GM23338 (cell line): Measurements from ENCODE around the gene TRHDE. TPM values are rescaled to one million over a fixed set of nuclear protein-coding genes. Genes with fewer than 3 reads are reported as not detected.

Experiments
- ATAC-seq: fragments of 200-7000 bp; cut with Tn5 transposase; 3 replicates; pipeline ENCODE4 v1.9.1; 2020
- DNase-seq: peaks from one replicate; pipeline ENCODE4 v3.0.0-alpha.2; 2015; ENCODE audit warnings: low spot score
- H2AFZ ChIP-seq: fragments of 200-600 bp; sonication (generic); 2 replicates; pipeline ENCODE4 v1.8.0; 2016; ENCODE audit warnings: antibody characterized with exemption, mild to moderate bottlenecking, moderate library complexity
- H3F3A ChIP-seq: fragments of 200-600 bp; sonication (generic); replicated peaks from 2 replicates; pipeline ENCODE4 v1.8.0; 2017; ENCODE audit warnings: antibody characterized with exemption, mixed run types, low read depth
- H3K27ac ChIP-seq: fragments of 200-600 bp; sonication (generic); 2 replicates; pipeline ENCODE4 v1.6.1; 2016; ENCODE audit warnings: low read depth
- H3K27me3 ChIP-seq: fragments of 200-600 bp; sonication (generic); 2 replicates; pipeline ENCODE4 v1.8.0; 2016; ENCODE audit warnings: mild to moderate bottlenecking, mixed run types, moderate library complexity; ENCODE audit not compliant: insufficient read depth
- H3K36me3 ChIP-seq: fragments of 200-600 bp; sonication (generic); 2 replicates; pipeline ENCODE4 v1.8.0; 2016; ENCODE audit warnings: mild to moderate bottlenecking; ENCODE audit not compliant: insufficient read depth
- H3K4me1 ChIP-seq: fragments of 200-600 bp; sonication (generic); 2 replicates; pipeline ENCODE4 v1.8.0; 2016; ENCODE audit warnings: mild to moderate bottlenecking, moderate library complexity; ENCODE audit not compliant: insufficient read depth
- H3K4me2 ChIP-seq: fragments of 200-600 bp; sonication (generic); 2 replicates; pipeline ENCODE4 v1.7.1; 2017; ENCODE audit warnings: mixed run types
- H3K4me3 ChIP-seq: fragments of 200-600 bp; sonication (generic); 2 replicates; pipeline ENCODE4 v1.6.1; 2016; ENCODE audit warnings: mixed run types
- H3K79me2 ChIP-seq: fragments of 200-600 bp; sonication (generic); replicated peaks from 2 replicates; pipeline ENCODE4 v1.8.0; 2017; ENCODE audit warnings: mild to moderate bottlenecking; ENCODE audit not compliant: insufficient read depth
- H3K9me2 ChIP-seq: fragments of 200-600 bp; sonication (generic); 2 replicates; pipeline ENCODE4 v1.8.0; 2017; ENCODE audit not compliant: insufficient read depth
- H4K20me1 ChIP-seq: fragments of 200-600 bp; sonication (generic); replicated peaks from 2 replicates; pipeline ENCODE4 v1.8.0; 2017; ENCODE audit warnings: mild to moderate bottlenecking; ENCODE audit not compliant: insufficient read depth
- H3K27ac Mint-ChIP-seq: 2 replicates; pipeline ENCODE4 v1.8.0; 2020; ENCODE audit warnings: inconsistent platforms, mild to moderate bottlenecking, moderate library complexity, mixed read lengths
- H3K27me3 Mint-ChIP-seq: 3 replicates; pipeline ENCODE4 v1.8.0; 2022; ENCODE audit warnings: low read depth, mild to moderate bottlenecking, moderate library complexity, mixed read lengths, inconsistent platforms; ENCODE audit not compliant: insufficient read depth, poor library complexity
- H3K36me3 Mint-ChIP-seq: 3 replicates; pipeline ENCODE4 v1.8.0; 2021; ENCODE audit warnings: low read depth, mild to moderate bottlenecking, inconsistent platforms, moderate library complexity, mixed read lengths
- H3K4me1 Mint-ChIP-seq: 3 replicates; pipeline ENCODE4 v1.8.0; 2020; ENCODE audit warnings: mild to moderate bottlenecking, inconsistent platforms, mixed read lengths
- H3K4me3 Mint-ChIP-seq: 3 replicates; pipeline ENCODE4 v1.8.0; 2021; ENCODE audit warnings: moderate library complexity, mild to moderate bottlenecking, inconsistent platforms, mixed read lengths
- H3K9me3 Mint-ChIP-seq: 3 replicates; pipeline ENCODE4 v1.8.0; 2020; ENCODE audit warnings: moderate library complexity, mild to moderate bottlenecking, inconsistent platforms, mixed read lengths
- CREB1 ChIP-seq: fragments of 250-450 bp; sonication (Bioruptor Pico); IDR thresholded peaks from 2 replicates; pipeline ENCODE4 v1.5.0; 2020; ENCODE audit warnings: low read depth, mild to moderate bottlenecking, moderate library complexity
- CTCF ChIP-seq, 2 experiments: fragments of 200-600 bp in 1 of 2; sonication (generic) in 1 of 2; conservative IDR thresholded peaks; 2 replicates each; pipeline versions ENCODE4 v1.5.1 to v1.6.1; 2016 to 2017; ENCODE audit warnings: antibody characterized with exemption in 2 of 2, low read depth in 2 of 2, mild to moderate bottlenecking in 2 of 2, moderate library complexity in 1 of 2
- ETS1 ChIP-seq: IDR thresholded peaks from 2 replicates; pipeline ENCODE4 v1.6.1; 2016; ENCODE audit warnings: antibody characterized with exemption
- EZH2 ChIP-seq: fragments of 200-600 bp; sonication (generic); IDR thresholded peaks from one replicate; pipeline ENCODE4 v1.8.0; 2017; ENCODE audit warnings: antibody characterized with exemption, mild to moderate bottlenecking, low read depth; ENCODE audit not compliant: unreplicated experiment
- EZH2phosphoT487 ChIP-seq: fragments of 200-600 bp; sonication (generic); IDR thresholded peaks from one replicate; pipeline ENCODE4 v1.8.1; 2018; ENCODE audit warnings: antibody characterized with exemption; ENCODE audit not compliant: unreplicated experiment
- JUNB ChIP-seq: IDR thresholded peaks from one replicate; pipeline ENCODE4 v1.6.1; 2016; ENCODE audit warnings: antibody characterized with exemption; ENCODE audit not compliant: unreplicated experiment
- NANOG ChIP-seq: IDR thresholded peaks from 2 replicates; pipeline ENCODE4 v1.6.1; 2016; ENCODE audit warnings: antibody characterized with exemption, borderline replicate concordance
- POLR2AphosphoS5 ChIP-seq: IDR thresholded peaks from 2 replicates; pipeline ENCODE4 v1.6.1; 2016; ENCODE audit warnings: antibody characterized with exemption, low read depth
- STAT1 ChIP-seq: IDR thresholded peaks from one replicate; pipeline ENCODE4 v1.6.1; 2016; ENCODE audit warnings: antibody characterized with exemption; ENCODE audit not compliant: unreplicated experiment
- ZNF331 ChIP-seq: fragments of 250-450 bp; sonication (Bioruptor Pico); IDR thresholded peaks from 2 replicates; pipeline ENCODE4 v1.5.0; 2020; ENCODE audit warnings: low read depth, mild to moderate bottlenecking, moderate library complexity
- ZNF462 ChIP-seq: fragments of 250-450 bp; sonication (Bioruptor Pico); IDR thresholded peaks from 2 replicates; pipeline ENCODE4 v1.5.0; 2020; ENCODE audit warnings: mild to moderate bottlenecking, moderate library complexity
- polyA plus RNA-seq: library from polyadenylated mRNA; unstranded; fragments of >200 nt; fragmentation: Nextera tagmentation; extraction: Ambion mirVana; gene quantifications from 2 replicates; pipeline ENCODE4 v1.2.1, GENCODE V29; 2016
- total RNA-seq: library from RNA; depleted of rRNA; stranded (reverse); fragments of >200 nt; shearing (Covaris generic); gene quantifications from 2 replicates; pipeline ENCODE4 v1.2.3, GENCODE V29; 2014

The TRHDE gene
- total and polyA plus RNA-seq, 2 experiments from 2014 or later, result 1.3 to 7.7 TPM

DNA sequence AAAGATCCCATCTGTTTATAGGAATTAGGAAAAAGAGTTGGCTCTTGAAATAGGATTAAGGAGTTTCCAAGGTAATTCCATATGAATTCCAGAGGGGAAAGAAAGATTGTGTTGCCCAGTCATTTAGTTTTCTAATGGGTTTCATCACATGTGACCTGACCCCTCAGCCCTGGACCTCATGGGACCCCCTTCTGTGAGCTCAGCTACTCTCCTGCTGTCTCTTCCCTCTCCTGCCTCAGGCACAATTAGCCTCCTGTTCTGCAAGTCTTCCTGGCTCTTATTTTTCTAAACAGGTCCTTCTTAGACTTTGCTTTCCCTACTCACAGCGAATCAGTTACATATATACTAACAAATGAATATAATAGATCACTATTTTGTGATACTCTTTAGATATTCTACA is 237.7 kb downstream of the TRHDE start:
- H3K36me3 Mint-ChIP-seq, result no peaks in the 10 kb centered on the region
- Histone ChIP-seq H3K4me1 (peaks cover 3% of the 10 kb centered on the region), H4K20me1 (no peaks in the 10 kb centered on the region), H3K79me2 (no peaks in the 10 kb centered on the region), H3K4me3 (no peak overlapping the region), H3K4me2 (no peak overlapping the region), H3K27me3 (no peaks in the 10 kb centered on the region), H2AFZ (no peak overlapping the region), H3K36me3 (no peaks in the 10 kb centered on the region), H3K9me2 (peaks cover 24% of the 10 kb centered on the region), H3F3A (no peaks in the 10 kb centered on the region), H3K27ac (no peak overlapping the region)
- 0 out of 3 replicates have a peak, but pooled peaks cover 4% of the 10 kb centered on the region for H3K4me1 Mint-ChIP-seq
- no peak overlapping the region for H3K27ac Mint-ChIP-seq
- H3K27me3 Mint-ChIP-seq, result peaks cover 2% of the 10 kb centered on the region
- TF ChIP-seq ZNF331 (CRISPR knock-in tag) (no peak), POLR2AphosphoS5 (no peak), CREB1 (CRISPR knock-in tag) (no peak), NANOG (no peak), EZH2 (no peak), STAT1 (no peak), EZH2phosphoT487 (no peak), ETS1 (no peak), CTCF (conservative IDR thresholded peaks at IDR 0.05; ENCODE audit: low read depth in 2 of 2) (no peak)
- no peak overlapping the region for H3K4me3 Mint-ChIP-seq
- no peaks in the 10 kb centered on the region for H3K9me3 Mint-ChIP-seq
- no peak for ATAC-seq
- DNase-seq, result no peak

DNA sequence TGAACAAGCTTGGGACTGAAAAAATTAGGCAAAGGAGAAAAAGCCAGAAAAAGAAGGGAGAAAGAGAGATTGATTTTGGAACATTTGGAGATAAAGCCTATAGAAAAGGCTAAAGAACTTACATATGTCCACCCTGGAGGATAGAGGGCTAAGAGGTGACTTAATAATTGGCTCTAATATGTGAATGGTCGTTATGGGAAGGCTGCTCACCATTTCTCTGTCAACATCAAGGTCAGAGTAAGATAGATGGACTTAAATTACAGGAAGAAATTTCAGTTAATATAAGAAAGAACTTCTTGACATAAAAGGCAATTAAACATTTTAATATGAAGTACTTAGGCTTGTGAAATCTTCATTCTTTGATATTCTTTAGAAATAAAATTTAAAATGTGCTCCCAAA is 238.6 kb downstream of the TRHDE start:
- no peaks in the 10 kb centered on the region for H3K36me3 ChIP-seq
- H3K9me3 Mint-ChIP-seq, result no peaks in the 10 kb centered on the region
- no peaks in the 10 kb centered on the region for H4K20me1 ChIP-seq
- no peaks in the 10 kb centered on the region for H3K36me3 Mint-ChIP-seq
- H3K4me2 ChIP-seq, result no peak overlapping the region
- peaks cover 3% of the 10 kb centered on the region for H3K4me1 ChIP-seq
- TF ChIP-seq ETS1, result no peak
- TF ChIP-seq EZH2, result no peak
- no peak for TF ChIP-seq STAT1
- TF ChIP-seq ZNF462 (CRISPR knock-in tag), result no peak
- TF ChIP-seq NANOG, result no peak
- no peak for TF ChIP-seq JUNB
- TF ChIP-seq CREB1 (CRISPR knock-in tag), result no peak
- no peak for TF ChIP-seq ZNF331 (CRISPR knock-in tag)
- no peaks in the 10 kb centered on the region for H3F3A ChIP-seq
- no peak overlapping the region for H2AFZ ChIP-seq
- H3K4me3 ChIP-seq, result no peak overlapping the region
- peaks cover 22% of the 10 kb centered on the region for H3K9me2 ChIP-seq
- 0 out of 3 replicates have a peak, but pooled peaks cover 4% of the 10 kb centered on the region for H3K4me1 Mint-ChIP-seq
- no peaks in the 10 kb centered on the region for H3K79me2 ChIP-seq
- no peak for DNase-seq
- H3K4me3 Mint-ChIP-seq, result no peak overlapping the region
- ATAC-seq, result no peak
- H3K27me3 Mint-ChIP-seq, result peaks cover 2% of the 10 kb centered on the region
- H3K27ac ChIP-seq, result no peak overlapping the region
- no peak overlapping the region for H3K27ac Mint-ChIP-seq
- H3K27me3 ChIP-seq, result no peaks in the 10 kb centered on the region
